ENCODE measurements around the gene C5orf58.

DNA sequence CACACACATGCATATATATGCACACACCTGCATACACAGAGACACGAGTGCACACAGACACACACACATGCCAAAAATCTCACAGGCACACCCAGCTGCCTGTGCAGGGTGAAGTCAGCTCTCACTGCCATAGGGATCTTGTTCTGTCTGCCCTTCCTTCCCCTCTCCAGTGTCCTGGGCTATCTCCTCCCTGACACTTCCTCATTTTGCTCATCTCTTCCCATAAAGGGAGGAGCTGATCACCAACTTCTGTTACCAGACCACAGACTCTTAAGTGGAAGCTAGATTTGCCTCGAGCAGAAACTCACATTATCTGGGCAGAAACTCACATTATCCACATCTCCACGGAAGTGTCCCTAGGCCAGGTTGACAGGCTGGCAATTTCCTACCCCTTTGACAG, 36.1 kb downstream of the C5orf58 start:
- TF ChIP-seq CTCF (IDR thresholded peaks at IDR 0.05), result no peak
- TF ChIP-seq POLR2A (IDR thresholded peaks at IDR 0.05), result no peak

Measured in transverse colon (tissue), 3 donors.